Left cardiac atrium (tissue), 4 donors: Measurements from ENCODE around the gene CTNNA3. TPM values are rescaled to one million over a fixed set of nuclear protein-coding genes. Genes with fewer than 3 reads are reported as not detected.
A peak's percentile ranks its signal among the peaks of the same experiment; 100 is the strongest.
"Not testable (repeated sequence)": the region's sequence is repeated elsewhere in the genome, so short reads cannot be mapped to it uniquely, and the experiment has no call there.

ENCODE experiments used
- ATAC-seq, 2 donors: fragments of 200-7000 bp; cut with Tn5 transposase; one replicate each; pipeline ENCODE4 v1.9.1; 2020; ENCODE audit warnings: mild to moderate bottlenecking in 2 of 2, moderate library complexity in 2 of 2
- DNase-seq: peaks from one replicate; pipeline ENCODE4 v3.0.0-alpha.2; 2020
- intact Hi-C, 2 donors: fragments of 100-400 bp; cut with DNase I; formaldehyde crosslinking; loops; one replicate each; pipeline versions ENCODE4 v1.14.1 to v1.15.1; 2022 to 2023
- total RNA-seq, 2 donors: library from RNA; stranded (reverse); fragmentation: NEBNext Ultra II Directional; extraction: Animal tissue kit (Norgen Biotek cat#: 25700); gene quantifications; one replicate each; pipeline ENCODE4 v1.2.1, GENCODE V29; 2021
- donor health status: DM: no; HTN: yes; CAD: no.
- donor health status: DM: no; HTN: yes; CAD: no; lungs with severe emphysema.
- donor health status: DM: yes; HTN: yes; CAD: no.
- donor health status: Dilated cardiomyopathy.

The CTNNA3 gene
- total RNA-seq, 2 donors from 2014 or later: 42.3 to 48.7 TPM

DNA sequence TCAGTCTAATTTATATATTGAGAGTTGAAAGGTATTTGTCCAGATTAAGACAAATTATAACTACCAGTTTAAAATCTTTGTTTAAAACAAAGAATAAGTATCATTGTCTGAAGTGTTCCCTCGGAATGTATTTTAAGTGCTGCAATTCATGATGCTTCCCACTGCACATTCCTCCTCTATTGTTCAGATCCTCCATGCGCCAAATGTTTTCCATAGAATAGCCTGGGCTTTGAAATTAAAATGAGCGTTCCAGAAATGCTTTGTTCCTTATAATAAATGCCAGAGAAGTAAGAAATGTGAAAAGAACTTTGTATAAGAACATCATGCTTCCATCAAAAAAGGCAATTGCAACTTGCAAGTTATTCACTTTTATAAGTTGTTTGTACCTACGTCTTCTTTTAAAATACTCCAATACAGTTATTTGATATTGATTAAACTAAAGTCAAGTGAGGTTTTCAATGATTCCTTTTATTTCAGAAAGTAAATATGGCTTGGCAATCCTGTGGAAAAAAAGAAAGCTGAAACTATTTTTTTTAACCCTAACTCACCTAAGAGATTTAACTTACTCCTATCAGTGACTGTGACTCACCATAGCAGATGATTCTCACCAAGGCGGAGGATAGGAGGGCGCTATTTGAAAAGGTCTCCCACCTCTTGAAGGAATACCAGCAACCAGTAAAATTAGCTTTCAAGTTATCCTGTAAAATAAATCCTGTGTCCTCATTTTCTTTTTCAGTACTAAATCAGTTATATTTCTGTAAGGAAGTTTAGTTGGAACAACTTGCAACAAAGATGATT is 85.8 kb downstream of the CTNNA3 start:
- intact Hi-C loops: no loop called here
- DNase-seq (no peak), ATAC-seq (no peak)

DNA sequence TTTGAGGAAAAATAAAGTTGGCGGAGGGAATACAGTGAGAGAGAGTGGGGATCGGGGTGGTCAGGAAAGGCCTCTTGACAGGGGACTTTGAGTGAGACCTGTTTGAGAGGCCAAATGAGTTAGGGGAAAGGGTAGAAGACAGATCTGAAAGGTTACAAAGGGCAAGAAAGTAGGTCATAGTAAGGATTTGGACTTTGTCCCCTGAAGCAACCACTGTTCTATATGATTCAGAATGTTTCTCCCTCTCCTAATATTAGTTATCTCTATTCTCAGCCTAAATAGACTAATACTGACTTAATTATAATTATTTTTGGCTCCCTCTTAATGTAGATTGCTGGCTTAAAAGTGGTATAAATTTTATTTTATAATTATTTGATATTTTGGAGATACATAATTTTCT is 88.0 kb downstream of the CTNNA3 start:
- no peak for ATAC-seq
- no peak for DNase-seq
- intact Hi-C loops: no loop called here

GRCh38 chr10:67607472-67607871 is 88.5 kb downstream of the CTNNA3 start:
- DNase-seq (no peak), ATAC-seq (peak in 1 of 2 donors; percentile 23)
- intact Hi-C loops: no loop called here

DNA sequence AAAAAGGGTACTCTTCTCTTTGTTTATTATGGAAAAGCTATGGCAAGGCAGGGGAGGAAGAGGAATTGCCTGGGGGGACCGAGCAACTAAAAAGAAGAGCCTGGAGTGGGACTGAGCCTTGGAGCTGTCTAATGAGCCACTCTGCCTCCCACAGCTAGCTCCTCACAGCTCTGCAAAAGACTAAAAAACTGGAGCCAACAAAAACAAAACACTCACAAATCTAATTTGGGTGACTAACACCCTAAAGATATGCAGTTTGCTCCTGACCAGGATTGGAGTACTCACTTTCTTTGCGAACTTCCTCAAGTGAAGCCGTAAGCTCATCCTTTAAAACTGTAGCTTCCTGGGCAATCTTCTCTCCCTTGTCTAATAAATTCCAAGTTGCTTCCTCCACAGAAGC is 89.4 kb downstream of the CTNNA3 start:
- DNase-seq: no peak
- intact Hi-C loops: no loop called here
- ATAC-seq: peak; percentile 50 to 89

- DNase-seq (no peak), ATAC-seq (no peak)
- intact Hi-C loops: no loop called here
Observed at GRCh38 chr10:67603701-67604100, 92.3 kb downstream of the CTNNA3 start.

- no peak for DNase-seq
- intact Hi-C loops: no loop called here
Observed at GRCh38 chr10:67603086-67603485, 92.9 kb downstream of the CTNNA3 start.

GRCh38 chr10:67602268-67602950 is 93.6 kb downstream of the CTNNA3 start:
- no peak for DNase-seq

More at GRCh38 chr10:67603086-67603485, 92.9 kb downstream of the CTNNA3 start:
- ATAC-seq: no peak

DNA sequence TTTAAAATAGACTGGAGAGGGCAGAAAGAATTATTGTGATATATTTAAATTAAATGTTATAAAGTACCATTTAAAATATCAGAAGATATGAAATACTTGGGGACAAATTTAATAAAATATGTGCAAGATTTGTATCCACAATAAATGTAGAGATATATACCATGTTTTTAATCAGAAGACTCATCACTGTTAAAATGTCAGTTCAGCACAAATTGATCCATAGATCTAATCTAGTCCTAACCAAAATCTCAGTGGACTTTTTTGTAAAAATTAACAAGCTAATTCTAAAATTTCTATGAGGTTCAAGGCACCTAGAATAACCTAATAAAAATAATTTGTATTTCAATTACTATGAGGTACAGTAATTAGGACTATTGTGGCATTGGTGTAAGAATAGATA is 96.4 kb downstream of the CTNNA3 start:
- intact Hi-C loops: no loop called here
- ATAC-seq (no peak), DNase-seq (no peak)

More at GRCh38 chr10:67602268-67602950, 93.6 kb downstream of the CTNNA3 start:
- ATAC-seq: no peak
- intact Hi-C loops: no loop called here

GRCh38 chr10:67596641-67597040 is 99.4 kb downstream of the CTNNA3 start:
- DNase-seq (no peak), ATAC-seq (no peak)
- intact Hi-C loops: no loop called here

GRCh38 chr10:67587771-67588170 is 108.2 kb downstream of the CTNNA3 start:
- DNase-seq: no peak
- ATAC-seq: no peak

GRCh38 chr10:67575532-67575931 is 120.5 kb downstream of the CTNNA3 start:
- no peak for DNase-seq
- ATAC-seq: peak; percentile 72 to 86
- intact Hi-C loops: no loop called here

More at GRCh38 chr10:67587771-67588170, 108.2 kb downstream of the CTNNA3 start:
- intact Hi-C loops: no loop called here

GRCh38 chr10:67573484-67573883 is 122.5 kb downstream of the CTNNA3 start:
- no peak for ATAC-seq

GRCh38 chr10:67571503-67571902 is 124.5 kb downstream of the CTNNA3 start:
- ATAC-seq (no peak), DNase-seq (no peak)
- intact Hi-C loops: no loop called here

More at GRCh38 chr10:67573484-67573883, 122.5 kb downstream of the CTNNA3 start:
- DNase-seq: no peak
- intact Hi-C loops: no loop called here

DNA sequence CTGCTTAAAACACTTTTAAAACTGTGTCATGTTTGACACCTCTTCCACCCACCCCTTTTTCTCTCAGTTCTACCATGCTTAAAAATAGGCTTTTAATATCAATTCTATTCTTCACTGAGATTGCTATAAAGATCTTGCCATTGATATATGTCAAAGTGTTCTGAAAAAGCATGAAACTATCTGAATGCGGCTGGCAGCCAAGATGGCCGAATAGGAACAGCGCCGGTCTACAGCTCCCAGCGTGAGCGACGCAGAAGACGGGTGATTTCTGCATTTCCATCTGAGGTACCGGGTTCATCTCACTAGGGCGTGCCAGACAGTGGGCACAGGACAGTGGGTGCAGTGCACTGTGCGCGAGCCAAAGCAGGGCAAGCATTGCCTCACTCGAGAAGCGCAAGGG is 137.7 kb downstream of the CTNNA3 start:
- not testable (repeated sequence) for ATAC-seq

GRCh38 chr10:67553254-67553653 is 142.7 kb downstream of the CTNNA3 start:
- no peak for ATAC-seq
- DNase-seq: no peak
- intact Hi-C loops: no loop called here

More for the DNA sequence above, 137.7 kb downstream of the CTNNA3 start:
- intact Hi-C loops, DNase-seq: not testable (repeated sequence)

GRCh38 chr10:67550838-67551402 is 145.1 kb downstream of the CTNNA3 start:
- no peak for ATAC-seq
- intact Hi-C loops: no loop called here
- no peak for DNase-seq

DNA sequence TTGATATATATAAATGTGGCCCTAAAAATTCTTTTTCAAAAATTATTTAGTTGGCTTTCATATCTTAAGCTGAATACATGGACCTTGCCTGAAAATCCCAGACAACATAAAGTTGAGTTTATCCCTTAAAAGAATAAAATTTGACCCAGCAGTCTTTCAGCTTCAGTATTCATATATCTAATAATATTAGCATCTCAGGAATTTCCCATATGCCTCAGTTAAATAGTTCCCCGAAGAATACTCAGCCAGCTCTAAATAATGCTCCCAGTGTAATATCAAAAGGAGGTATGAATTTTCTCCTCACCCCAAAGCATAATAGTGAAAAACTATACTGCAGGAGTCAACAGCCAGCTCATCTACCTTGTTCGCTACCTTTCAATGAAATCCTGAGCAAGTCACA is 145.9 kb downstream of the CTNNA3 start:
- intact Hi-C loops: no loop called here
- DNase-seq (no peak), ATAC-seq (no peak)

GRCh38 chr10:67549390-67549789 is 146.6 kb downstream of the CTNNA3 start:
- DNase-seq (no peak), ATAC-seq (no peak)
- intact Hi-C loops: no loop called here

GRCh38 chr10:67541411-67541810 is 154.6 kb downstream of the CTNNA3 start:
- intact Hi-C loops: no loop called here
- DNase-seq: no peak
- ATAC-seq: no peak

DNA sequence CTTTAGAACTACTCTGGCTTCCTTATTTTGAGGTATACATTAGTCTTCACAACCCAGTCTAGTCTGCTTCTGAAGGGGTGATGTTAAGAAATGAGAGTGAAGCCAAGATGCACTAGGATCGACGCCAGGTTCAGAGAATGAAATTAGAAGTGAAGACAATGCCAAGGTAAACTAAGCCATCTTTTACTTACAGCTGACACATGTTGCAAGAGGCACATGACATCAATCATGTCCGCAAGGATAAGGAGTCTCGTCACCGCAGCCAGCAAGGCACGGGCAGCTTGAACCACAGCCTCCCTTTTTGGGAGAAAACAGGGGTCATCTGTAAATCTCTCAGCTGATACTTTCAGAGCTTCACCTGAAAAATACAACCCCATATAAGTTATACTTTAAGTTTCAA is 156.7 kb downstream of the CTNNA3 start:
- no peak for ATAC-seq
- no peak for DNase-seq
- intact Hi-C loops: no loop called here
